Neutrophil (primary cell): Measurements from ENCODE around the gene MINAR1.

Source experiments
- H3K27ac ChIP-seq: fragments of 200-600 bp; sonication (generic); 2 replicates; pipeline ENCODE4 v1.5.1; 2016; ENCODE audit warnings: mild to moderate bottlenecking, moderate library complexity
- H3K27me3 ChIP-seq: fragments of 200-600 bp; sonication (generic); 2 replicates; pipeline ENCODE4 v1.6.0; 2016; ENCODE audit warnings: mild to moderate bottlenecking
- H3K36me3 ChIP-seq: fragments of 200-600 bp; sonication (generic); 2 replicates; pipeline ENCODE4 v1.5.1; 2017
- H3K4me1 ChIP-seq, 2 experiments: fragments of 200-600 bp in 1 of 2; sonication (generic) in 1 of 2; 1 replicate in 1 of 2; 2 replicates in 1 of 2; pipeline versions ENCODE4 v1.5.1 to v1.6.1; 2013 to 2016; ENCODE audit warnings: low read depth in 1 of 2, low read length in 1 of 2, mild to moderate bottlenecking in 1 of 2, moderate library complexity in 1 of 2; ENCODE audit not compliant: control insufficient read depth in 1 of 2, insufficient read depth in 1 of 2
- H3K4me3 ChIP-seq, 2 experiments: fragments of 200-600 bp in 1 of 2; sonication (generic) in 1 of 2; 1 replicate in 1 of 2; 2 replicates in 1 of 2; pipeline ENCODE4 v1.5.1; 2013 to 2016; ENCODE audit warnings: low read depth in 1 of 2, low read length in 1 of 2, mild to moderate bottlenecking in 1 of 2, moderate library complexity in 1 of 2
- H3K9me3 ChIP-seq: fragments of 200-600 bp; sonication (generic); 2 replicates; pipeline ENCODE4 v1.5.1; 2016
- CTCF ChIP-seq: fragments of 200-600 bp; sonication (generic); IDR thresholded peaks from 2 replicates; pipeline ENCODE4 v1.5.1; 2016; ENCODE audit warnings: antibody characterized with exemption

MINAR1 gene

GRCh38 chr15:79433276-79433990 is 1.3 kb downstream of the MINAR1 start:
- no peak overlapping the region for H3K4me3 ChIP-seq
- no peaks in the 10 kb centered on the region for H3K36me3 ChIP-seq
- H3K4me1 ChIP-seq = peaks cover 19 to 27% of the 10 kb centered on the region in 2 experiments
- no peaks in the 10 kb centered on the region for H3K9me3 ChIP-seq
- peaks cover 90% of the 10 kb centered on the region for H3K27me3 ChIP-seq
- TF ChIP-seq CTCF = no peak
- no peak overlapping the region for H3K27ac ChIP-seq

DNA sequence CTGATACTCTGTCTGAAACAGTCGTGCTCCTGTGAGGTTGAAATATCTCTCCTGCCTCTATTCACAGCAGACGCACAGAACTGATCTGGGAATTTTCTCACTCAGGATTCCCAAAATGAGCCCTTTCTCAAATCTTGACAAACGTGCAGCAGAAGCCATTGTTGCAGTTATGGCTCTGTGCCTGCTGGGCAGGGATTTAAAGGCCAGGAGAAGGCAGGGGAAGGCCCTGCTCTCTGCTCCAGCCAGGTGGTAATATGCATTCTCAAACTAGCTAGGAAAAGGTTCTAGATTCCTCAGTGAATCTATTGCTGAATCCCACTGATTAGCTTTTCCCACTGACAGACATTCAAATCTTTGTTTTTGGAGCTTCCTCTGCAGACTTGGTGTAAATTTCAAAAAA is 2.2 kb downstream of the MINAR1 start:
- no peak for TF ChIP-seq CTCF
- H3K27me3 ChIP-seq = peaks cover 81% of the 10 kb centered on the region

DNA sequence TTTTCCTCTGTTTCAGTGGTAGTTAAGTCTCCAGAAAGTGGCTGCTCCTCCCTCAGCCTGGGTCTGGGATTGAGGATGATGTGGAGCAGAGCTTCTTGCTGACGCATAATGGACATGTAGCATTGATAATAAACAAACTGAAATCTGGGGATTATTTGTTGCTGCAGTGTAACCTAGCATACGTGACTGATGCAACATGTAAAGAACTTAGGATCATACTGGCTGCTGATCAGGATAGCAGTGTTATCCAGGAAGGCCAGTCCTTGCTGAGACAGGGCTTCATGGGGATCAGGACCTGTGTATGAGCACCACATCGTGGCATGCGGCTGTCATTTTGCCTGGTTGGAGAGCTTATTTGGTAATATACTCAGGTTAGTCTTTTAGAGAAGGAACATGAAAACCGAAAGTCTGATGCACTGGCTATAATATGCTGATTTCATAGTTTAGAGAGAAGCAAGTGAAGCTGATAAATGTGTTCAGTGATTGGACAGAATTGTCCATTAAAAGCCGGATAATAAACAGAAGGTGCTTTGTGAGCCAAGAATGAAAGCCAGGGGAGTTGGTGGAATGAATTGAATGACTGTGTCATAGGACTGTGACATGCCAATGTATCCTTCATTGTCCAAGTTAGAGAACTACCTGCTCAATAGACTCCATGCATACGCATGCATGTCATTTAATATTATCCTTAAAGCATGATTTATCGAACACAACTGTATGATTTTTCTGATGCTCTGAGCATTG is 4.1 kb downstream of the MINAR1 start:
- Histone ChIP-seq H3K4me3 (no peak overlapping the region), H3K36me3 (no peaks in the 10 kb centered on the region), H3K27me3 (peaks cover 78% of the 10 kb centered on the region), H3K9me3 (no peaks in the 10 kb centered on the region), H3K27ac (no peak overlapping the region), H3K4me1 (peaks cover 17 to 20% of the 10 kb centered on the region in 2 experiments)
- no peak for TF ChIP-seq CTCF

More for the DNA sequence above, 2.2 kb downstream of the MINAR1 start:
- Histone ChIP-seq H3K4me3 (no peak overlapping the region), H3K4me1 (peaks cover 19 to 27% of the 10 kb centered on the region in 2 experiments), H3K27ac (no peak overlapping the region), H3K9me3 (no peaks in the 10 kb centered on the region), H3K36me3 (no peaks in the 10 kb centered on the region)

DNA sequence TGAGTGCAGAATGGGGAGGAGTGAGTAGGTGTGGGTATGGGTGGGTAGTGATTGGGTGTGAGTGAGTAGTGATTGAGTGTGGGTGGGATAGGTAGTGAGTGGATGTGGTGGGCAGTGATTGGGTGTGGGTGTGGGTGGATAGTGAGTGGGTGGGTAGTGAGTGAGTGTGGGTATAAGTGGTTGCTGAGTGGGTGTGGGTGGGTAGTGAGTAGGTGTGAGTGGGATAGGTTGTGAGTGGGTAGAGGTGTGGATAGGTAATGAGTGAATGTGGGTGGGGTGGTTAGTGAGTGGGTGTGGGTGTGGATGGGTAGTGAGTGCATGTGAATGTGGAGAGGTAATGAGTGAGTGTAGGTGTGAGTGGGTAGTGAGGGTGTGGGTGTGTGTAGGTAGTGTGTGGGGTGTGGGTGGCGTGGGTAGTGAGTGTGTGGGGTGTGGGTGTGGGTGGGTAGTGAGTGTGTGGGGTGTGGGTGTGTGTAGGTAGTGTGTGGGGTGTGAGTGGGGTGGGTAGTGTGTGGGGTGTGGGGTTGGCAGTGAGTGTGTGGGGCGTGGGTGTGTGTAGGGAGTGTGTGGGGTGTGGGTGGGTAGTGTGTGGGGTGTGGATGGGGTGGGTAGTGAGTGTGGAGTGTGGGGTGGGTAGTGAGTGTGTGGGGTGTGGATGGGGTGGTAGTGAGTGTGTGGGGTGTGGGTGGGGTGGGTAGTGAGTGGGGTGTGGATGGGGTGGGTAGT is 5.3 kb downstream of the MINAR1 start:
- Histone ChIP-seq H3K27me3 (peaks cover 70% of the 10 kb centered on the region), H3K4me3 (no peak overlapping the region)

More for the DNA sequence above, 5.3 kb downstream of the MINAR1 start:
- no peak for TF ChIP-seq CTCF
- Histone ChIP-seq H3K36me3 (no peaks in the 10 kb centered on the region), H3K4me1 (peaks cover 8% of the 10 kb centered on the region in 2 experiments), H3K27ac (no peak overlapping the region), H3K9me3 (no peaks in the 10 kb centered on the region)
